HG02840 (cell line): ENCODE measurements around the gene PRKCA.
"Not testable (repeated sequence)": the region's sequence is repeated elsewhere in the genome, so short reads cannot be mapped to it uniquely, and the experiment has no call there.

Experiments
- ATAC-seq: cut with Tn5 transposase; IDR thresholded peaks from one replicate; pipeline ENCODE4 v1.9.1; 2021; ENCODE audit warnings: mild to moderate bottlenecking, moderate library complexity, moderate number of reproducible peaks; ENCODE audit not compliant: unreplicated experiment, low FRiP score

The PRKCA gene

GRCh38 chr17:66322764-66323163 is 20.4 kb downstream of the PRKCA start:
- no peak for ATAC-seq

DNA sequence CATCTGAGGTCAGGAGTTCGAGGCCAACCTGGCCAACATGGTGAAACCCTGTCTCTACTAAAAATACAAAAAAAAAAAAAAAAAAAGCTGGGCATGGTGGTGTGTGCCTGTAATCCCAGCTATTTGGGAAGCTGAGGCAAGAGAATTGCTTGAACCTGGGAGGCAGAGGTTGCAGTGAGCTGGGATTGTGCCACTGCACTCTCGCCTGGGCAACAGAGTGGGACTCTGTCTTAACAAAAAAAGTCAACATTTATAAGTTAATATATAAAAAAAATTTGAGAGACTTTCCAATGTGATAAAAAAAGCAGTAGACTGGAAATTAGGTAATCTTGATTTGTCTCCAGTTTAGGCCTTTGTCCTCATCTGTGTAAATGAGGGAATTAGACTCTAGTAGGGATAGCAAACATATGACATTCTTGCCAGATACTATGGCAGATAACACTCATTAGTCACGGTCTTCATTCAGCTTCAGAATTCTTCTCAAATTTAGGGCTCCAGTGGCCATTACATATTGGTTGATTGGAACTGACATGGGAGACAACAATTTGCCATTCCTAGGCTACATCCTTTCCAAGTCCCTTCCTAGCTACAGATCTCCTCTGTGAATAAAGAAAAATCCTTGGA is 22.1 kb downstream of the PRKCA start:
- ATAC-seq, result not testable (repeated sequence)

- no peak for ATAC-seq
Observed at GRCh38 chr17:66326476-66327047, 24.1 kb downstream of the PRKCA start.

- ATAC-seq, result no peak
Observed at GRCh38 chr17:66330646-66331037, 28.2 kb downstream of the PRKCA start.

DNA sequence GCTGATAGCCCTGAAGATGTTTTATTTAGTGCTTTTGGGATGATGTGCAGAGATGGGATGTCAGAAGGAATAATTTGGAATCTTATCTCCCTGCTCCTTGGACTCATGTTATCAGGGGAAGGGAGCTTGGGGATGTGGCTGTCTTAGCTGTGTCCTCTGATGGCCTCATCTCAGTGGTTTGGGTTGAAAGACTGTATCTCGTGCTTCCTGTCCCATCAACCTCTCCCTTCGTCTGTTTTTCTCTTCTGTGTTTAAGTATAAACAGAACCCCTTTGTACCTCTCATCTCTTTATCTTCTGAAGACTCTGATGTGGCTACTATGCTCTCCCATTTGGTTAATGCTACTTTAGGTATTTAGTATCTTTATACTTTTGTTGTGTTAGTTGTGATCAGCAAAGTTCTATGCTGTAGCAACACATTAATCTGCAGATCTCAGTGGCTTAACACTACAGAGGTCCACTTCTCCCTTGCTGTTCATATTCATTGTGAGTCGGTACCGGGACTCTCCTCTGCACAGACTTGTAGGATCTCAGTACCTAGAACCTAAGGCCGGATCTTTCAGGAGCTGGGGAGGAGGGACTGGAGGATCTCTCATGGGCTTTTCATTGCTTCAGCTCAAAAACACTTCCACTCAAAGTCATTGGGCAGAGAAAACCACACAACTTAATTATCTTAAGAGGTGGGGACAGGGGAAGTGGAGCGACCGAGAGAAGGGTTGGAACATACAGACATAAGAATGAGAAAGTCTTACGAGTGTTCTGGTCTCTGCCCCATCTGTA is 28.8 kb downstream of the PRKCA start:
- ATAC-seq, result no peak

DNA sequence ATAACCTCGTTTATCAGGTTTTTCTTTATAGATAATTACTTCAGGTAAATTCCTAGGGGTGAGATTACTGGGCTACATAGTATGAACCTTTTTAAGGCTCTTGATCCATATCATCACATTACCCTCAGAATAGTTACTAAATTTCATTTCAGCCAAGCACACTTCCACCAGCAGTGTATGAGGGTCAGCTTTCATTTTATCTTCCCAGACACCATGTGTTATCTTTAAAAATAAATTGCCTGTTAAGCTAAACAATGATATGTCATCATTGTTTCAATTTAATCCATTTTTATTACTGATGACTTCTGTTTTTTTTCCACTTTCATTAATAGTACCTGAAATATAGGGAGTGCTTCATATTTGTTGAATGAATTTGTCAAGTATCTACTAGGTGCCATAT is 33.4 kb downstream of the PRKCA start:
- ATAC-seq, result no peak

- no peak for ATAC-seq
Observed at GRCh38 chr17:66337268-66337667, 34.9 kb downstream of the PRKCA start.

- no peak for ATAC-seq
Observed at GRCh38 chr17:66337866-66338485, 35.6 kb downstream of the PRKCA start.

GRCh38 chr17:66338937-66339336 is 36.5 kb downstream of the PRKCA start:
- ATAC-seq, result no peak

DNA sequence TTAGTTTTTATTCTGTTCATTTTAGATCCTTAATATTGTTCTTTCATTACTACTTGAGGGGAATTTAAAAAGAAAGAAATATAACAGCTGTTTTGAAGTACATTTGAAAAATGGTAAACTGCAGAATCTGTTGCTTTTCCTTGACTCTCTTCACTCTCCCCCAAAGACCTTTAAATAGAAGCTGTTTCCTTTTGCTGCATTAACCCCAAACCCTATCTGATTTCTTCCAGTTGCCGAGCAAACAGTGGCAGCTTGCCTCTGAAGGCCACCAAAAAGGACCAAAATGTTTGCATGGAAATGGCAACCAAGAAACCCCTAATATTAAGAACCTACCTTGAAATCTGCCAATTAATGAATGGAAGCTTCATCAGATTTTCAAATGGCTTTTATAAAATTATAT is 37.1 kb downstream of the PRKCA start:
- no peak for ATAC-seq

DNA sequence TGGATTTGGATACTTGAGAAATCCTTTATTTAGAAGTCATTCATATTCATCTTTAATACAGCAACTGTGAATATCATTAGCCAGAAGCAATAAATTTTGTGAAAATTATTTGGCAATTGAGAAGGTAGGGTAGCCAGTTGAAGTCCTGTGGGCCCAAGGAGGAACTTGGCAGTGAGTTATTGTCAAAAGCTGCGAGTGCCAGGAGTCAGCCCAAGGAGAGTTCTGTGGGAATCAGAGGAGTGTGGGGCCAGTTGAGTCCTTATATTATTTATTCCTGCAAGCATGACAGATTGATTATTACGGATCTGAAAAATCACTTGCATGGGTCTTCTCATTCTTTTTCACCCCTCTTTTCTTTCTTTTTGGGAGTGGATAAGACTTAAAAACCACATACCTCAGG is 38.3 kb downstream of the PRKCA start:
- no peak for ATAC-seq

GRCh38 chr17:66341462-66341861 is 39.0 kb downstream of the PRKCA start:
- no peak for ATAC-seq

DNA sequence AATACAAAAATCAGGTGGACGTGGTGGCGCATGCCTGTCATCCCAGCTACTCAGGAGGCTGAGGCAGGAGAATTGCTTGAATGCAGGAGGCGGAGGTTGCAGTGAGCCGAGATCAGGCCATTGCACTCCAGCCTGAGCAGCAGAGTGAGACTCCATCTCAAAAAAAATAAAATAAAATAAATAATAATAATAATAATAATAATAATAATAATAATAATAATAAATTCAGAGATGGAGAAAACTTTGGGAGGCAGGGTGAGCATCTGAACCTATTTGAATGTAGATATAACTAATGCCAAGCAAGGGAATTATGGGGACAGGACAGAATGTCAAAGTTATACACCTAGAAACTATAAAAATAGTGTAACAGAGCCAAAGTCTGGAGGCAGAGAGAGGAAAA is 39.9 kb downstream of the PRKCA start:
- not testable (repeated sequence) for ATAC-seq

DNA sequence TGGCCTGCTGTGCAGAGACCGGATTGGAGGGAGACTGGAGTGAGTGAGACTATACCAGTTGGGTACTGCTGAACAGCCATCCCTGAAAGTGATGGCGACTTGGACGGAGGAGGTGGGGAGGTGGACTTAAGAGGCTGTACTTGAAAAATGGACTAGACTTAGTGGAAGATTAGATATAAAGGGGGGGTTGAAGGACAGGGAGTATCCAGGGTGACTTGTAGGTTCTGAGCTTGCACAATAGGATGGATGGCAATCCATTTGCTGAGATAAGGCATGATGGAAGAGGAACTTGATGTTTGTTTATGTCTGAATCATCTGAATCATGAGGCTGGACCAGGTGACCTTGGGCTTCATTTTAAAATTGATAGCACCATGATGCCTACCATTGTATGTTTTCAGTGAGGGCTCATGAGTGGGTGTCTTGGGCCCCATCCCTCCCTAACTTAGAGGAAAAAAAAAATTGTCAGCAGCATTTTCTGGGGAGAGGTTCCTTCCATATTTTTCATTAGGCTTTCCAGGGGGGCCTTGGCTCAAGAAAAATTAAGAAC is 41.2 kb downstream of the PRKCA start:
- ATAC-seq, result no peak

DNA sequence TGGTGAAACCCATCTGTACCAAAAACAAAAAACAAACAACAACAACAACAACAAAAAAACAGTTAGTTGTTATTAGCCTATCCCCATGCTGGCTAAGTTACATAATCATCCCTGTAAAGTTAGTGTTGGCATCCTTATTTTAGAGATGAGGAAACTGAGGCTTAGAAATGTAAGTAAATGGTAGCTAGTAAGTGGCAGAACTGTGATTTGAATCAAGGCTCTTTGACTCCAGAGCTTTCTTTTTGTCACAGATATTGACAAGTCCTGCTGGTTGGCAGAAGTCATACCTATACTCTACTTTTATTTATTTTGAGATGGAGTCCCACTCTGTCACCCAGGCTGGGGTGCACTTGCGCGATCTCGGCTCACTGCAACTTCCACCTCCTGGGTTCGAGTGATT is 42.1 kb downstream of the PRKCA start:
- ATAC-seq, result no peak

DNA sequence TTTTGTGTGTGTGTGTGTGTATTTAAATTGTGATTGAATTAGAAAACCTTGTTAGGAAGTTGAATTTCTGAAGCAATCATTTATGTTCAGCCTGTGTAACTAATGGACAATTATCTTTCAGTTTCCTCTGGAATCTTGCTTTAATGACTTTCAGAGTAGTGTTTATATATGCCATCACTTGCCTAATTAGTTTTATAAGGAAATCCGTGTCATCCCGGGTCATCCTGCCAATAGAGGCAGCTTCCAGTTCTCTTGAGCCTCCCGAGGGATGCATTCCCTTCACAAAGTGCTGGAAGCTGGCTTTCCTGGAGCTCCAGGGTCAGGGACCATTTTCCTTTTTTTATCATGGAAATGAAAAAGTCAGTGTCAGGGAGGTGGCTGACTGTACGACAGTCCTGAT is 42.9 kb downstream of the PRKCA start:
- no peak for ATAC-seq

GRCh38 chr17:66345949-66346638 is 43.7 kb downstream of the PRKCA start:
- not testable (repeated sequence) for ATAC-seq

DNA sequence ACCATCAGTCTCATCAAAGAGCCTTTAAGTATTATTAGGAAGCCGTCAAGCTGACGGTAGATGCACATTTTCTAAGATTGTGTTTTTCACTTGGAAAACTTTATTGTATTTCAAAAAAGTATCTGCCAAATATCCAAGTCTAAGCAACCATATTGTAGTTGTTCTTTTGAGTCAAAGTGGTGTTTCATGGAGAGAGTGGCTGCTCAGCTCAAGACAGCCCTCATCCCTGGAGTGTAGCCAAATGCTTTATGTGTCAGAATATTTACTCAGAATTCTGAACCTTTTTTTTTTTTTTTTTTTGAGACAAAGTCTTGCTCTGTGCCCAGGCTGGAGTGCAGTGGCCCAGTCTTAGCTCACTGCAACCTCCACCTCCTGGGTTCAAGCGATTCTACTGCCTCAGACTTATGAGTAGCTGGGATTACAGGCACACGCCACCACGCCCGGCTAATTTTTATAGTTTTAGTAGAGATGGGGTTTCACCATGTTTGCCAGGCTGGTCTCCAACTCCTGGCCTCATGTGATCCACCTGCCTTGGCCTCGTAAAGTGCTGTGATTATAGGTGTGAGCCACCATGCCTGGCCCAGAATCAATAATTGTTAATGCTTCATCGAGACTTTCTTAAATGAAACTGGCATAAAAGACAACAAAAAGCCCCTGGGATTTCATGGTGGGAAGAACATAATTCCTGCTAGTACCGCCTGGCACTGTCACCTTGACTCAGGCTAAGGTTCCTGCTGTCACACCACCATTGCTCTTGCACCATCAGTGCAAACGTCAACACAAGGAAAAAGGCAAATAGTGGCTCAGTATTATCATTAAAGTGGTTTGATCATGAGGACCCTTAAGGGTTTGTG is 45.5 kb downstream of the PRKCA start:
- no peak for ATAC-seq

DNA sequence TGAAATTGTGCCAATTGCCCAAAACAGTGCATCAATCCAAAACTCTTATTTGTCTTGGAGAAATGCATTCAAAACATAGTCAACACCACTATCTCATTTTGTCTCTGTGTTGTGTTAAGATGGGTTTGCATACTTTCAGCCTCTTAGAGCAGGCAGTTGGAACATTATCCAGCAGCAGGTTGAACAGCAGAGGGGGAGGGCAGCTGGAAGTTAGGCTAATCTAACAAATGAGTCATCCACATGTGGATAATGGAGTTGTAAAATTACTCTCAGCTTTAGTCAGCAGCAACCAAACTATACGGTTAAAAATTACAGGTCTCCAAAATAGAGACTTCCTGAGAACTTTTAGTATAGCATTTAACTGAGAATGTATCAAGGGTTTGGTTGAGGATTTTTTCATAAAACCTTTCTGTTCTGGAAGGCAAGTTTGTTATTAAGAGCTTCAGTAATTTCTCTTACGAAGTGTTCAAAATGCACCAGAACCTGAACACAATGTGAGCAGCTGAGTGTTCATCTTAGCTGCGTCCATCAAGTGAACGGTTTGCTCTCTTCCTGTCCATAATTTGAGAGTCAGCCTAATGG is 46.3 kb downstream of the PRKCA start:
- ATAC-seq, result no peak
